IMR-90 (cell line): ENCODE data around the gene DUS2. TPM values are rescaled to one million over a fixed set of nuclear protein-coding genes. Genes with fewer than 3 reads are reported as not detected.

Experiments used
- ATAC-seq: fragments of 200-7000 bp; cut with Tn5 transposase; 2 replicates; pipeline ENCODE4 v1.9.1; 2020; ENCODE audit warnings: low read depth, mild to moderate bottlenecking, moderate library complexity
- BruUV-seq: library from RNA; stranded (reverse); fragments of 400-500 nt; replicated peaks from 2 replicates; lab custom pipeline; 2021; lab: Mats Ljungman, UMichigan
- CTCF ChIA-PET: fragments of 300-600 bp; formaldehyde crosslinking; extraction: SDS; loops from one replicate; lab custom pipeline; 2021; ENCODE audit warnings: antibody characterized with exemption; lab: Yijun Ruan, JAX
- POLR2A ChIA-PET: fragments of 300-600 bp; sonication (Branson Sonifier 250); formaldehyde crosslinking; loops from one replicate; lab custom pipeline; 2022; ENCODE audit warnings: antibody characterized with exemption; ENCODE audit not compliant: unreplicated experiment; lab: Charles Lee
- DNase-seq: peaks from one replicate; pipeline ENCODE4 v3.0.0; 2013
- H2AFZ ChIP-seq: replicated peaks from 2 replicates; pipeline ENCODE3; 2013; ENCODE audit warnings: low read length, mild to moderate bottlenecking; ENCODE audit not compliant: poor library complexity
- H2AK5ac ChIP-seq: 2 replicates; pipeline ENCODE4 v1.6.1; 2013; ENCODE audit warnings: low read depth, low read length, inconsistent platforms
- H2AK9ac ChIP-seq: replicated peaks from 2 replicates; pipeline ENCODE3; 2013; ENCODE audit warnings: mild to moderate bottlenecking, low read depth, low read length, moderate library complexity; ENCODE audit not compliant: poor library complexity
- H2BK120ac ChIP-seq: 2 replicates; pipeline ENCODE4 v1.6.1; 2013; ENCODE audit warnings: low read depth, low read length, inconsistent platforms
- H2BK15ac ChIP-seq: 3 replicates; pipeline ENCODE4 v1.6.1; 2013; ENCODE audit warnings: low read depth, low read length, inconsistent platforms
- H2BK20ac ChIP-seq: 2 replicates; pipeline ENCODE4 v1.6.1; 2013; ENCODE audit warnings: low read depth, mild to moderate bottlenecking, inconsistent platforms, low read length, moderate library complexity
- H2BK5ac ChIP-seq: 2 replicates; pipeline ENCODE4 v1.6.1; 2013; ENCODE audit warnings: mild to moderate bottlenecking, low read depth, low read length, inconsistent platforms; ENCODE audit not compliant: poor library complexity, severe bottlenecking
- H3K14ac ChIP-seq: replicated peaks from 2 replicates; pipeline ENCODE4 v1.6.1; 2013; ENCODE audit warnings: low read depth, low read length, inconsistent platforms
- H3K18ac ChIP-seq: 2 replicates; pipeline ENCODE4 v1.6.1; 2013; ENCODE audit warnings: low read depth, low read length, control low read depth
- H3K23ac ChIP-seq: 2 replicates; pipeline ENCODE4 v1.6.1; 2013; ENCODE audit warnings: low read depth, low read length, inconsistent platforms
- H3K27ac ChIP-seq: 2 replicates; pipeline ENCODE4 v1.5.1; 2013; ENCODE audit warnings: mild to moderate bottlenecking, control low read depth, low read length; ENCODE audit not compliant: insufficient read depth
- H3K27me3 ChIP-seq: 2 replicates; pipeline ENCODE4 v1.6.1; 2013; ENCODE audit warnings: low read length; ENCODE audit not compliant: control insufficient read depth, insufficient read depth
- H3K36me3 ChIP-seq: 2 replicates; pipeline ENCODE4 v1.6.1; 2013; ENCODE audit warnings: low read length, mixed read lengths; ENCODE audit not compliant: control insufficient read depth, insufficient read depth
- H3K4ac ChIP-seq: 2 replicates; pipeline ENCODE4 v1.6.1; 2013; ENCODE audit warnings: low read depth, low read length, inconsistent platforms
- H3K4me1 ChIP-seq: 2 replicates; pipeline ENCODE4 v1.6.1; 2013; ENCODE audit warnings: low read length, mixed read lengths; ENCODE audit not compliant: control insufficient read depth, insufficient read depth
- H3K4me2 ChIP-seq: 2 replicates; pipeline ENCODE4 v1.6.1; 2013; ENCODE audit warnings: low read depth, mild to moderate bottlenecking, control low read depth, low read length, moderate library complexity
- H3K4me3 ChIP-seq: 2 replicates; pipeline ENCODE4 v1.5.1; 2013; ENCODE audit warnings: low read depth, mild to moderate bottlenecking, control low read depth, low read length, moderate library complexity; ENCODE audit not compliant: insufficient read depth
- H3K56ac ChIP-seq: 2 replicates; pipeline ENCODE4 v1.6.1; 2013; ENCODE audit warnings: low read length, inconsistent platforms; ENCODE audit not compliant: insufficient read depth; ENCODE audit errors: extremely low read depth
- H3K79me1 ChIP-seq, 2 experiments: 2 replicates each; pipeline ENCODE4 v1.6.1; 2013; ENCODE audit warnings: low read length in 2 of 2, inconsistent platforms in 1 of 2, low read depth in 1 of 2
- H3K9ac ChIP-seq: 2 replicates; pipeline ENCODE4 v1.6.1; 2013; ENCODE audit warnings: low read depth, low read length, control low read depth
- H3K9me1 ChIP-seq: 2 replicates; pipeline ENCODE4 v1.6.1; 2013; ENCODE audit warnings: low read length, inconsistent platforms; ENCODE audit not compliant: insufficient read depth
- H3K9me3 ChIP-seq: 2 replicates; pipeline ENCODE4 v1.6.1; 2013; ENCODE audit warnings: low read length; ENCODE audit not compliant: control insufficient read depth, insufficient read depth
- H4K20me1 ChIP-seq: 2 replicates; pipeline ENCODE4 v1.6.1; 2013; ENCODE audit warnings: low read length, inconsistent platforms; ENCODE audit not compliant: insufficient read depth
- H4K5ac ChIP-seq: 2 replicates; pipeline ENCODE4 v1.6.1; 2013; ENCODE audit warnings: mild to moderate bottlenecking, low read depth, low read length, control low read depth
- H4K8ac ChIP-seq, 2 experiments: 2 replicates each; pipeline ENCODE4 v1.6.1; 2013; ENCODE audit warnings: low read depth in 2 of 2, low read length in 2 of 2, control low read depth in 1 of 2, inconsistent platforms in 1 of 2
- H4K91ac ChIP-seq: 2 replicates; pipeline ENCODE4 v1.6.1; 2013; ENCODE audit warnings: low read depth, low read length, inconsistent platforms; ENCODE audit not compliant: insufficient read depth
- MAFK ChIP-seq: IDR thresholded peaks from 2 replicates; pipeline ENCODE4 v1.6.1; 2012; ENCODE audit warnings: low read depth, low read length, improper control_type of control experiment
- WGBS, 2 experiments: methylation state at CpG; one replicate each; pipeline versions ENCODE4 v1.1.5 to v1.1.7; 2013; ENCODE audit warnings: missing lambda C conversion rate in 2 of 2; ENCODE audit not compliant: insufficient read length in 1 of 2; ENCODE audit errors: extremely low coverage in 2 of 2; 5-methylcytosine and 5-hydroxymethylcytosine counted together
- dilution Hi-C: fragments of 300-500 bp; cut with HindIII; formaldehyde crosslinking; loops from one replicate; pipeline ENCODE4 v1.14.3; 2018; ENCODE audit warnings: low sequenced_read_pairs; ENCODE audit not compliant: unreplicated experiment
- in situ Hi-C: fragments of 300-500 bp; cut with MboI; formaldehyde crosslinking; loops from 3 replicates; pipeline ENCODE4 v1.14.3; 2019; ENCODE audit warnings: low sequenced_read_pairs, inconsistent platforms, mixed read lengths
- intact Hi-C: fragments of 100-400 bp; cut with micrococcal nuclease; formaldehyde crosslinking; loops from 2 replicates; pipeline ENCODE4 v1.10.0; 2022
- polyA plus RNA-seq, 3 experiments: library from polyadenylated mRNA; depleted of rRNA; stranded (reverse); fragments of >200 nt; gene quantifications; 2 replicates each; pipeline ENCODE4 v1.2.3, GENCODE V29; 2012; ENCODE audit warnings: low replicate concordance in 1 of 3
- total RNA-seq: library from RNA; depleted of rRNA; stranded (reverse); fragments of >200 nt; gene quantifications from 2 replicates; pipeline ENCODE4 v1.2.3, GENCODE V29; 2012

DUS2 gene
- total and polyA plus RNA-seq, 2 of the 4 experiments (the other 2 are of a cell fraction) = 15.8 to 30.5 TPM

DNA sequence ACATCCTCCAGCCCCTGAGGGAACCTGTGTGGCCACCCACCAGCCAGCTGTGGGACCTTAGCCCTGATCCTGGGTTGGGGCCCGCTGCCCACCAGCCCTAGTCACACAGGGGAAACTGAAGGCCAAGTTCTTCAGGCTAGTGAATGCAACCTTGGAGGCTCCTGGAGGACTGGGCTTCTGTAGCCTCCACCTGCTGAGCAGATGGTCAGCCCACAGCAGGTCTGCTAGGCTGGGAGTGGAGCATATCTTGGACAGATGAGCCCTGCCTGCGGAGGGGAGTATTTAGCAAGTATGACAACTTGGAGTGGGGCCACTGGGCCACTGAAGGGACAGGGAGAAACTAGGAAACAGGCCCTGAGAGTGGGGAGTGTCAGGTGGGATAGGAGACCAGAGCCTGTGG is 46.9 kb upstream of the DUS2 start:
- H3K9me1 ChIP-seq = no peaks in the 10 kb centered on the region
- ChIA-PET POLR2A (no interaction called here), CTCF (no interaction called here)
- H3K18ac ChIP-seq = no peak overlapping the region
- dilution Hi-C loops (no loop called here), in situ Hi-C loops (no loop called here), intact Hi-C loops (no loop called here)
- no peak overlapping the region for H3K14ac ChIP-seq
- no peak overlapping the region for H2BK15ac ChIP-seq
- H2AK5ac ChIP-seq = no peak overlapping the region
- H3K4ac ChIP-seq = no peak overlapping the region
- TF ChIP-seq MAFK = no peak
- H2BK120ac ChIP-seq = no peak overlapping the region
- H4K91ac ChIP-seq = no peak overlapping the region
- H2AFZ ChIP-seq = no peak overlapping the region
- ATAC-seq (no peak), DNase-seq (no peak)
- no peaks in the 10 kb centered on the region; the same call in 1 of the 2 replicates for H4K20me1 ChIP-seq
- H4K8ac ChIP-seq = no peak overlapping the region
- peaks cover 29% of the 10 kb centered on the region for H3K27me3 ChIP-seq
- BruUV-seq = no TSS peak
- H3K27ac ChIP-seq = no peak overlapping the region
- no peak overlapping the region for H2AK9ac ChIP-seq
- no peak overlapping the region for H3K56ac ChIP-seq
- no peaks in the 10 kb centered on the region for H3K4me1 ChIP-seq
- no peak overlapping the region for H2BK20ac ChIP-seq
- no peak overlapping the region for H2BK5ac ChIP-seq
- H3K36me3 ChIP-seq = no peaks in the 10 kb centered on the region
- no peak overlapping the region for H3K4me3 ChIP-seq
- H4K5ac ChIP-seq = no peak overlapping the region
- no peak overlapping the region for H3K9ac ChIP-seq
- H3K23ac ChIP-seq = no peak overlapping the region
- no peaks in the 10 kb centered on the region for H3K9me3 ChIP-seq
- H3K79me1 ChIP-seq = no peaks in the 10 kb centered on the region
- no peak overlapping the region for H3K4me2 ChIP-seq
- 83% methylated on average over 2 of the region's 2 CpGs; no CpG with 5 or more reads in 1 of the 2 experiments for WGBS, 2 experiments
